GM18502 (cell line): ENCODE results near the gene KBTBD6.
"Not testable (repeated sequence)": the region's sequence is repeated elsewhere in the genome, so short reads cannot be mapped to it uniquely, and the experiment has no call there.

Experiments
- ATAC-seq: cut with Tn5 transposase; IDR thresholded peaks from one replicate; pipeline ENCODE4 v1.9.1; 2021; ENCODE audit warnings: mild to moderate bottlenecking; ENCODE audit not compliant: unreplicated experiment, poor library complexity

The KBTBD6 gene

GRCh38 chr13:41137241-41137640 lies 4.6 kb upstream of the KBTBD6 start:
- no peak for ATAC-seq

- ATAC-seq, result no peak
Measured at GRCh38 chr13:41136396-41137031, 3.9 kb upstream of the KBTBD6 start.

DNA sequence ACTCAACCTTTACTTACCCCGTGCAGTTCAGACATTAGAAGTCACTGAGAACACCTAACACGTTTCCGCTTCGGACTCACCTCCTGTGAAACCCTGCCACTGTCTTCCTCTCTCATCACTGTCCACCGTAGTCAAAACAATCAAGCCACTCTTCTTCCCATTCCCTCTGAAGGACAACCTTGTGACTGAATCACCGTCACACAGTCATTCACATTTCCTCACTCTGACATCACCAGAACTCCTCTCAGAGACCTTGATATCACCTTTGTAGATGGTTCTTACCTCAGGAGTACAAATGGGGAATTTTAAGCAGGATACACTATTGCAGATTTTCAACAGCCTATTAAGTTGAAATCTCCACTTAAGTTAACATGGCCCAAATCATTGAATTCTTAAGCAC lies 1.3 kb upstream of the KBTBD6 start:
- no peak for ATAC-seq

DNA sequence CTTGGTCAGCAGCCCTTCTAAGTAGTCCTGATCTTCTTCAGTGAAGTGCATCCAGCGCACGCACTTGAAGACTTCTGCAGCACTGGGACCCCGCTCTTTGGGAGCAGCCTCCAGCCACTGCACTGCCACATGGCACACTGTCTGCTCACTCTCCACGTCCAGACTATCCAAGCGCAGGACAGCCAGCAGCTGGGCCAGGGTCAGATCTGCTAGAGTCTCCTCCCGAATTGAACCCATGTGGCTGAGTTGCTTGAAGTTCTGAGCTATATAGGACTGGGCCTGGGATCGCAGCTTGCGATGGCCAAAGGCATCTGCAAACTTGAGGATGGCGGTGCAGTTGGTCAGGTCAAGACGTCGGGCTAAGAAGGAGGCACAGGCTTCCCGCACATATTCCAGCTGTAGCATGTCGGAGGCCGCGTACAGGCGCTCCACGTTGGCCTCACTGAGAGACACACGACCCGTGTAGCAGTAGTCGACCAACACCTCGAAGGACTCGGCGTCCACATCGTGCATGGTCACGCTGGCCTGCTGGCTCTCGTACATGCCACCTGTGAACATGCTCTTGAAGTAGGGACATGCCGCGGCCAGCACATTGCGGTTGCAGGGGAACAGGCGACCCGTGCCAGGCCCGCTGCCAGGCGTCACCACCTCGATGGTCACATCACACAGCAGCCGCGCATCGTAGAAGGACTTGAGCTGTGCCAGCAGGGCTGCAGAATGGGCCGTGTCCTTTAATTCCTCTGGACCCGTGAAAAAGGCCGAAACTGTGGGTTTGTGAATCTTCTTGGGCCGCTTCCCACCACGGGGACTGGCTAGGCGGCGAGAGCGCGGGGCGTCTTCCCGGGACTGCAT lies 716 bp downstream of the KBTBD6 start:
- peak; percentile 19 for ATAC-seq

DNA sequence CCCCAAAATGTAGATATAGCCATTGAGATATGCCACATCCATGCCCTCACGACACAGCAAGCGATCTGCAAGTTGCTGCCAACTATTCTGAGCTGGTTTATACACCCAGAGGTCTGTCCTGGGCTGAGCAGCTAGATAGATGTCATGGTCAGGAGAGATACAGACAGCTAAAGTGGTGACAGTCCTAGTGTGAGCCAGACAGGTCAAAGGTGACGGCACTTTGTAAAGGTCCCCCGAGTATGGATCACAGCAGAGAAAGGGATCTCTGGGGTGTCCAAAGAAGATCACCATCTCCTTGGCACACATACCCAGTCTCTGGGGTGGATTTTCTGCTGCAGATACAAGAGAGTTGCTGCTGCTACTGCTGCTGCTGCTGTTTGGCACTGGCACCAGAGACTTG lies 1.4 kb downstream of the KBTBD6 start:
- ATAC-seq, result not testable (repeated sequence)

GRCh38 chr13:41130356-41130755 lies 2.2 kb downstream of the KBTBD6 start:
- ATAC-seq, result no peak

GRCh38 chr13:41127701-41128100 lies 4.9 kb downstream of the KBTBD6 start:
- ATAC-seq, result no peak

- no peak for ATAC-seq
Measured at GRCh38 chr13:41122838-41123237, 9.8 kb downstream of the KBTBD6 start.

GRCh38 chr13:41117869-41118268 lies 14.7 kb downstream of the KBTBD6 start:
- no peak for ATAC-seq

- ATAC-seq, result no peak
Measured at GRCh38 chr13:41111454-41111853, 21.1 kb downstream of the KBTBD6 start.

DNA sequence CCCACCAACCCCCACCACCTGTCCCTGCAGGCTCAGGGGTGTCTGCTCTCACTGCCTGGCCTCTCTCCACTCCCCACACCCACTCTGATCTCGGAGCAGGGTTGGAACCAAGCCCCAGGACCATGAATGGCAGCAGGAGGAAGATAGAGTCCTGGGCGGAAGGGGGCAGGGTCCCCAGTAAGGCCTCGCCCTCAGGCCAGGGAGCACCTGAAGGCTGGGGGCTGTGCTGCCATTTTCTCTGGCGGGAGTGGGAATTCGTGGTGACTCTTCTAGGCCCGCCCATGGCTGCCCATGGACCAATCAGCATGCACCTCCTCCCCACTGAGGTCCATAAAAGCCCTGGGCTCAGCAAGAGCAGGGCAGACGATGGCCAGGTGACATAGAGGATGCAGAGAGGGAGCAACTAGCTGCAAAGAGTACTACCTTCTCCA lies 25.0 kb downstream of the KBTBD6 start:
- ATAC-seq, result no peak

DNA sequence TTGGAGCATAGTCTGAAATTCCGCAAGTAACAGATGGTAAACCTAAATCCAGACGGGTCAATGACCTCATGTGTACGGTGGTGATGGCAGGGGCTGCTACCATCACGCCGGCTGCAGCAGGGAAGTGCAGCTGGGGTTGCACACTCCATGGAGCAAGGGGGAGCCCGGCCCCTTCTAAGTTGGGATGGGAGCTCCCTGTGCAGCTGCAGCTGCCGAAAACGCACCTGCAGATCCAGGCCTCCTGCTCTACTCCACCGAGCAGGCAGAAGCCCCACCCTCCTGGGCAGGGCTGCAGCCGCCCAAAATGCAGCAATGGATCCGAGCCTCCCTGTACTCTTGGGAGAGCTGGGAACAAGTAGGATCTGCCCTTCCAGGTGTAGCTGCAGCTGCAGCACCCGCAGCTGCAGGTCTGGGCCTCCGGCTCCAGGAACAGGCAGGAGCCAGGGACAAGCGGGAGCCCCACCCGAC lies 25.5 kb downstream of the KBTBD6 start:
- ATAC-seq, result no peak

- no peak for ATAC-seq
Measured at GRCh38 chr13:41099986-41100385, 32.6 kb downstream of the KBTBD6 start.

GRCh38 chr13:41098761-41099160 lies 33.8 kb downstream of the KBTBD6 start:
- no peak for ATAC-seq

- ATAC-seq, result not testable (repeated sequence)
Measured at GRCh38 chr13:41095681-41096080, 36.9 kb downstream of the KBTBD6 start.

- ATAC-seq, result no peak
Measured at GRCh38 chr13:41085961-41086585, 46.5 kb downstream of the KBTBD6 start.

GRCh38 chr13:41079725-41080124 lies 52.9 kb downstream of the KBTBD6 start:
- ATAC-seq, result no peak
